Brain microvascular endothelial cell (primary cell): Measurements from ENCODE around the gene DSG3.
"Not testable (repeated sequence)": the region's sequence is repeated elsewhere in the genome, so short reads cannot be mapped to it uniquely, and the experiment has no call there.

Experiments
- DNase-seq: peaks from one replicate; pipeline ENCODE4 v3.0.0-alpha.2; 2020
- H3K27ac ChIP-seq: fragments of 250-450 bp; sonication (Bioruptor Pico); 2 replicates; pipeline ENCODE4 v1.5.1; 2020; ENCODE audit warnings: mild to moderate bottlenecking, moderate library complexity
- H3K27me3 ChIP-seq: fragments of 250-450 bp; sonication (Bioruptor Pico); replicated peaks from 2 replicates; pipeline ENCODE4 v1.5.1; 2020; ENCODE audit warnings: mild to moderate bottlenecking
- H3K36me3 ChIP-seq: fragments of 250-450 bp; sonication (Bioruptor Pico); replicated peaks from 2 replicates; pipeline ENCODE4 v1.5.1; 2020; ENCODE audit warnings: mild to moderate bottlenecking
- H3K4me3 ChIP-seq: 2 replicates; pipeline ENCODE4 v1.5.1; 2011; ENCODE audit warnings: low read depth, mild to moderate bottlenecking, control low read depth, low read length, moderate library complexity
- in situ Hi-C: cut with HindIII; loops from 2 replicates; pipeline ENCODE4 v1.10.0; 2017; ENCODE audit warnings: low sequenced_read_pairs, low pct_ligation_motif_present
- TF ChIP-seq, protein P1 (sequence below): IDR thresholded peaks from 2 replicates; pipeline ENCODE4 v1.5.1; 2011; ENCODE audit warnings: low read depth, mild to moderate bottlenecking, moderate library complexity, low read length, control low read depth, inconsistent platforms; ENCODE audit errors: missing control alignments

Gene DSG3

DNA sequence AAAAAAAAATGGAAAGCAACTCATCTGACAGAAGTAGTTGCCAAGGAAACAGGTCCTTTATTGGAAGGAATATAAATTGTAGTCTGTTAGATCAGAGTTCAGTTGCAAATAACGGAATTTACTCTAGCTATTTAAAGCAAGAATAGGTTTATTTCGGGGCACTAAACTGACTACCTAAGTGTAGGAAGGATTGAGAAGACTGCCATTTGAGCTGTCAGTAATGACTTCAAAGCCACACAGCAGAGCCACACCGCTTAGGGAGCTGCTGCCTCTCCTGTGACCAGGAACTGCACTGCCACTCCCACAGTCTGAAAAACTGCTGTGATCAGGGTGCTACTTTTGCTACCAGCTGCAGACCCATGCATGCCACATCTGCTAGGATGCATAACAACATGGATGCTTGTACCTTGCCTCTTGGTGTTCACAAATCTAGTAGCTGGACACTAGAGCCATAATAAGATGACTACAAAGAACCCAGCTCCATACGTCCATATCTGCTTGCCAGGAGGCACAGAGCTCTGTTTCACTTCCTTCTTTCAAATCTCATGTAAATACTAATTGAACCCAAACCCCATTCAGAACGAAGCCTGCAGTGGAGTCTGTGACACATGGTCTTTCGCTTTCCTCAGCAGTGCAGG is 52.6 kb downstream of the DSG3 start:
- Histone ChIP-seq H3K4me3 (no peak overlapping the region), H3K27me3 (no peaks in the 10 kb centered on the region), H3K36me3 (no peaks in the 10 kb centered on the region), H3K27ac (no peak overlapping the region)
- TF ChIP-seq, protein P1, sequence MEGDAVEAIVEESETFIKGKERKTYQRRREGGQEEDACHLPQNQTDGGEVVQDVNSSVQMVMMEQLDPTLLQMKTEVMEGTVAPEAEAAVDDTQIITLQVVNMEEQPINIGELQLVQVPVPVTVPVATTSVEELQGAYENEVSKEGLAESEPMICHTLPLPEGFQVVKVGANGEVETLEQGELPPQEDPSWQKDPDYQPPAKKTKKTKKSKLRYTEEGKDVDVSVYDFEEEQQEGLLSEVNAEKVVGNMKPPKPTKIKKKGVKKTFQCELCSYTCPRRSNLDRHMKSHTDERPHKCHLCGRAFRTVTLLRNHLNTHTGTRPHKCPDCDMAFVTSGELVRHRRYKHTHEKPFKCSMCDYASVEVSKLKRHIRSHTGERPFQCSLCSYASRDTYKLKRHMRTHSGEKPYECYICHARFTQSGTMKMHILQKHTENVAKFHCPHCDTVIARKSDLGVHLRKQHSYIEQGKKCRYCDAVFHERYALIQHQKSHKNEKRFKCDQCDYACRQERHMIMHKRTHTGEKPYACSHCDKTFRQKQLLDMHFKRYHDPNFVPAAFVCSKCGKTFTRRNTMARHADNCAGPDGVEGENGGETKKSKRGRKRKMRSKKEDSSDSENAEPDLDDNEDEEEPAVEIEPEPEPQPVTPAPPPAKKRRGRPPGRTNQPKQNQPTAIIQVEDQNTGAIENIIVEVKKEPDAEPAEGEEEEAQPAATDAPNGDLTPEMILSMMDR = no peak
- in situ Hi-C loops = no loop called here
- no peak for DNase-seq

DNA sequence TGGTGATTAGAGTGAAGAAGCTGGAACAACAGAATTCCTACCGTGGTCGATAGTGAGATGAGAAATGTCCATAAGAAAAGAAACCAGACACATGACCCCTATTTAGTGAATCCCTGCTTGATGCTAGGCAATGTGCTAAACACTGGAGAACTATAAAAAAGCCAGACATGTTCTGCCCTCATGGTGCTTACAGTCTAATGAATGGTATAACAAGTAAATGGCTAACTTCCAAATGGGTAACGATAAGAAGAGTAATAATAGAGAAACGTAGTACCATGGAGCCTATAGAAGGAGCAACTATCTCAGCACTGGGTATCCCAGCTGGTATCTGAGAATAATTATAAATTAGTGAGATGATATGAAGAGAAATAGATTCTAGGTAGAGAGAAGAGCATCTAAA is 55.5 kb downstream of the DSG3 start:
- in situ Hi-C loops = no loop called here
- TF ChIP-seq, protein P1 = no peak
- no peaks in the 10 kb centered on the region for H3K27me3 ChIP-seq

DNA sequence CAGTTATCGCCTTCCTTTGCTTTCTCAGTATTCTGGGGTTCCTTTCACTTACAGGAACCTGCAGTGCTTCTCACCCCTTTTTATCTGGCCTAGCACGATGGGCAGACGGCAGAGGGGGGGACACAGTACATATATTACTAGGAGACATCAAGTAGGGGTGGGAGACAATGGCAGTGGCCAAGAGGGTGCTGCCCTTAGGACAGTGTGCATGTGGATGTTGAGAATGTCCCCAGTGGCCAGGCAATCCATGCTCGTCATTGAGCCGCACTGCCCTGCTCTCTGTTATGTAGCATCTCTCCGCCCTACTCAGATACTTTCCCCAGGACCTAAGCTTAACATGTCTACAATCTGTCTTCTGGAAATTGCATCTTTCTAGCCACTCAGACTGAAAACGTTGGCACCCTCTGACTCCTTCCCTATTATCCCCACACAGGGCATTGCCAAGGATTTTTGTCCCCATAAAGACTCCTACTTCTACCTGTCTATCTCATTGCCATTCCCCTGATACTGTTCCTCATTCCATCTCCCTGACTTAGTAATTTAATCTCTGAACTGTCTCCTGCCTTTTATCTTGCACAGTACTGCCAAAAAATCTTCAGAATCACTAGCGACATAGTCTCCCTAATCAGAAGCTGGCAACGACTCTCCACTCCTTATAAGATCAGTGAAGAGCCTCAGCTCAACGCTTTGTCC is 57.1 kb downstream of the DSG3 start:
- TF ChIP-seq, protein P1 = no peak
- H3K4me3 ChIP-seq = no peak overlapping the region
- no peaks in the 10 kb centered on the region for H3K27me3 ChIP-seq
- H3K36me3 ChIP-seq = no peaks in the 10 kb centered on the region
- no peak overlapping the region for H3K27ac ChIP-seq
- in situ Hi-C loops = no loop called here
- no peak for DNase-seq

More for the DNA sequence above, 55.5 kb downstream of the DSG3 start:
- no peaks in the 10 kb centered on the region for H3K36me3 ChIP-seq
- H3K27ac ChIP-seq = no peak overlapping the region
- no peak overlapping the region for H3K4me3 ChIP-seq
- no peak for DNase-seq

DNA sequence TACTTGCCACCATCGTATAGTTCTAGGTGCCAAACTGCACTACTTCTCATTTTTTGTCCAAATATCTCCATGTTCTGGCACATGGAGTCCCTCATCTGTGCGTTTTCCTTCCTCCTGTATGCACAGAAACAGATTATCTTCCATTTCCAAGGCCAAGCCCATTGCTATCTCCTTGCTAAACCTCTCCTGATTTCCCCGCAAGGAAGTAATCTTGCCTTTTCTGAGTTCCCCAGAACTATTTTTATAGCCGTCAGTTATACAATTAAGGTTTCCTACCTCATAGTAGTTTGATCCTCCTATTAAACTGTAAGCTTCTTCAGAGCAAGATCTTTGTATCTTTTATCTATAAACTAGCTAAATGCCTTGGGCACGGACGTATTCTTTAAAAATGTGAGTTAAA is 57.6 kb downstream of the DSG3 start:
- in situ Hi-C loops = no loop called here

DNA sequence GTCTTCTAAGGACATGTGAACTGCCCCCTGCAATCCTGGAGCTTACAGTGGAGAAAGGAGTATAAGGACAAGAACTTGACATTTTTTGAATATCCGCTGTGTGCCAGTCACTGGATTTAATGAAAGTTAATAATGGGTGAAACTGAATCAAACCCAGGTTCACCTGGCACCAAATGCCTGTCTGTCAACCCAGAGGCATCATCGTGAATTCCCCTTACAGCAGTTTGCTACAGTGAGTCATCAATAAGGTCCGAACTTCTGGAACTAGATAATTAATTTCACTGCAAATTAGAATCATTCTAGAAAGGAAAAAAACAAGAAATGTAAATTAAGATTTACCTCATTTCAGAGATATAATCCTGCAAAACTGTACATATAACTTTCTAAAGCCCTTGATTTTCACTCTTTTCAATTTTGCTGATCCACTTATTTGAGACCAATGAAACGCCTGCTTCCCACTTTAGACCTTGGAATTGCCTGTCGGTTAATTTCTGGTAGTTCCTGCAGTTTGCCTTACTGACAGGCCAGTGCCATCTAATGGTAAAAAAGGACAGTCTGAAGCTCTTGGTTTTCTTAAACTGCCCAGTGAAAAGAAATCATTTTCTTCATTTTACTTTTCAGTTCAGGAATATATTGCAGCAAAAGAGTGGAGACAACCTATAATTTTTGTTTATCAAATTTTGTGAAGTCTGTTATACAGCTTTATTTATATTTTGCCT is 58.6 kb downstream of the DSG3 start:
- Histone ChIP-seq H3K27ac (no peak overlapping the region), H3K4me3 (no peak overlapping the region), H3K36me3 (no peaks in the 10 kb centered on the region), H3K27me3 (no peaks in the 10 kb centered on the region)
- DNase-seq = peak; percentile 27
- TF ChIP-seq, protein P1 = peak; percentile 62
- in situ Hi-C loops = no loop called here

More for the DNA sequence above, 57.6 kb downstream of the DSG3 start:
- no peak overlapping the region for H3K4me3 ChIP-seq
- no peaks in the 10 kb centered on the region for H3K36me3 ChIP-seq
- TF ChIP-seq, protein P1 = no peak
- no peaks in the 10 kb centered on the region for H3K27me3 ChIP-seq
- no peak overlapping the region for H3K27ac ChIP-seq
- no peak for DNase-seq

DNA sequence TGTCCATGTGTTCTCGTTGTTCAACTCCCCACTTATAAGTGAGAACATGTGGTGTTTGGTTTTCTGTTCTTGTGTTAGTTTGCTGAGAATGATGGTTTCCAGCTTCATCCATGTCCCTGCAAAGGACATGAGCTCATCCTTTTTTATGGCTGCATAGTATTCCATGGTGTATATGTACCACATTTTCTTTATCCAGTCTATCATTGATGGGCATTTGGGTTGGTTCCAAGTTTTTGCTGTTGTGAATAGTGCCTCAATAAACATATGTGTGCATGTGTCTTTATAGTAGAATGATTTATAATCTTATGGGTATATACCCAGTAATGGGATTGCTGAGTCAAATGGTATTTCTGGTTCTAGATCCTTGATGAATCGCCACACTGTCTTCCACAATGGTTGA is 59.6 kb downstream of the DSG3 start:
- H3K27ac ChIP-seq, H3K4me3 ChIP-seq, H3K36me3 ChIP-seq, H3K27me3 ChIP-seq, in situ Hi-C loops, DNase-seq: not testable (repeated sequence)
